ELR (cell line): ENCODE data around the gene RAD9A.

Source experiments
- DNase-seq: peaks from one replicate; pipeline ENCODE4 v3.0.0-alpha.2; 2015; ENCODE audit warnings: low read depth

Gene RAD9A

DNA sequence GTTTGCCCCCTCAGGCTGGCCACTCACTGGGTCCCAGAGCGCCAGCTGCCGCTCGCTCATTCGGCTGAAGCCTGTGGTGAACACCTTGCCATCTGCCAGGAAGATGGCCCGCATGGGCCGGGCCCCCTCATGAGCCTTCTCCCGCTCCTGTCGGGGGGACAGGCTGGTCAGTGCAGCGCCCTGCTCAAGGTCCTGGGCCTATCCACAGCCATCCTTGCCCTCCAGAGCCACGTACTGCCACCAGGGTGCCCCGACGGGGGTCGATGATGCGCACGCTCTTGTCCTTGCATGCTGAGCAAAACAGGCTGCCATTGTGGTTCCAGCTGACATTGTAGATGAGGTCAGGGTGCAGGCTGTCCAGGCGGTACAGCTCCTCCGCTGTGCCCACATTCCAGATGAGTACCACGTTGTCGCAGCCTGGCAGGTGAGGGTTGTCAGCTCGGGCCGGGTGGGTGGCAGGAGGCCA lies 49.3 kb downstream of the RAD9A start:
- DNase-seq: no peak

DNA sequence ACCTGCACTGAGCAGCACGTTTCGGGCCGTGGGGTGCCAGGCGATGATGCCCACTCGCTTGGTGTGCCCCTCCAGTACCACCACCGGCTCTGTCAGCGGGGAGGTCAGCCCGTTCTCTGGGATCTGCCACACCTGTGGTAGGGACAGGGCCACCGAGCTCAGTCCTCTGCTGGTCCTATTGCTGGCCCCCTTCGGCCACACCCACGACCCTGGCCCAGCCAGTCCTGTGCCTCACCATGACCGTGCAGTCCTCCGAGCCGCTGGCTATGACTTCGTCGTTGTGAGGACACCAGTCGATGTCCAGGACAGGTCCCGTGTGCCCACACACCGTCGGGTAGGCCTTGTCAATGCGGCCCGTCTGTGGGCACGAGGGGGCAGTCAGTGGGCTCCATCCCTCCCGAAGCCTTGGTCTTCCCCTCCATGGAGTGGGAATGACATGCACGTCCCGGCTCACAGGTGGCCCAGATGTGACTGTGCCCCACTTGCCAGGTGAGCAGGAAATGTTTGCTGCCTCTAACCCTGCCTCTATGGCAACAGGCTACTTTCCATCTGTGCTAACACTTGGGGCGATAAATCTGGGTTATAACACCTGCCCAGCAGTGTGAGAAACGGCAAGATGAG lies 50.1 kb downstream of the RAD9A start:
- no peak for DNase-seq

- peak; percentile 31 for DNase-seq
Observed at GRCh38 chr11:67442504-67443404, 51.0 kb downstream of the RAD9A start.

- DNase-seq: no peak
Observed at GRCh38 chr11:67445515-67445914, 53.7 kb downstream of the RAD9A start.
